NCI-H146 treated with DMSO at 0.1 percent for 48 hours (cell line): ENCODE measurements around the gene ADGRV1.

Source experiments
- DNase-seq: peaks from one replicate; lab custom pipeline; 2025; ENCODE audit not compliant: unreplicated experiment; lab: John Stamatoyannopoulos, UW

Gene ADGRV1

DNA sequence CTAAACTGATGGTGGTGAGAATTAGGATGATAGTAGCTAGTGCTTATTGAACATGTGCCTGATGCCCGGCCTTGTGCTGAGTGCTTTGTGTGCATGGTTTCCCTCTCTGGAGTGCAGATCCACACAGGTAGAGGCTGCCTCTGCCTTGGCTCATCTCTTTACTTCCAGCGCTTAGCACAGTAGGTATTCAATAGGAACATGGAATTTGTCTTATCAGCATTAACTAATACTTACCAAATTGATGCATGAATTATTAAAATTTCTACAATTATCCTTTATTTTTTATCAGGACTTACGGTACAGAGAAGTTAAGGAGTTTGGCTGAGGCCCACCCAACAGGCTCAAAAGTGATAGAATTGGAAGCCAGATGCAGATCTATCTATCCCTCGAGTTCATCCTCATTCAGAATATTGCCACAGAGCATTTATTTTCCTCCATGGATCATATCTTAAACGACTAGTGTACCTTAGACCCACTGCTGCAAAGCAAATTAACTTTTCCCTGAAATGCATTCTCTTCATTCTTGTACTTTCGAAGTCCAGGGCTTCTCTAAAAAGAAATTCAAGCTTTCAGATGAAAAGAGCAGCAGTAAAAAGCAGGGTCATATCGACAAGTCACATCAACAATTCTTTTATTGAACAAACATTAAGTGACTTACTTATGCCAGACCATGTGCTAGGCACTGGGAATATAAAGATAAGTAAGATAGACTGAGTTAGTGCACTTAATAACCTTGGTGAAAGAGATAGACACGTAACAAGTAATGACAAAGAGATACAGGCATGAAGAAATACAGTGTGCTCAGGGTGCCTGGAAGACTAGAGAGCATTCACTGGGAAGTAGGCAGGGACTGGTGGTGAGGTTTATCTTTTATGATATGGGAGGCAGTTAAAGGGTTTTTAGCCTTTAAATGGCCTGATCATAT lies 534.5 kb downstream of the ADGRV1 start:
- no peak for DNase-seq

DNA sequence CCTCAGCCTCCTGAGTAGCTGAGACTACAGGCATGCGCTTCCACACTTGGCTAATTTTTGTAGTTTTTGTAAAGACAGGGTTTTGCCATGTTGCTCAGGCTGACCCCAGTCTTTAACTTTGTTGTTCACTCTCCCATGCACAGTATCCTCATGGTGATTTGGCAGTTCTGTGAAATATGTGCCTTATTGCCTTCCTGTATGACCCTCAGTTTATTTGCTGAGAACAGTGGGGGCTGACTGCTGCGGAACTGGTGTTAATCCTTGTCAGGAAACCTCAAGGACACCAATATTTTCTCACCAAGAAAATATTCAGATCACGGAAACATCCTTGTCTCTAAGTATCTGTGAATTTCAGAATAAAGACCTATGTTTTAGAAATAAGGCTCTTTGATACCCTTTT lies 536.7 kb downstream of the ADGRV1 start:
- no peak for DNase-seq

- DNase-seq = no peak
Measured at GRCh38 chr5:91095786-91096385, 537.3 kb downstream of the ADGRV1 start.

- DNase-seq = no peak
Measured at GRCh38 chr5:91098541-91098940, 539.9 kb downstream of the ADGRV1 start.

GRCh38 chr5:91101600-91102379 lies 543.2 kb downstream of the ADGRV1 start:
- peak; percentile 32 for DNase-seq

- no peak for DNase-seq
Measured at GRCh38 chr5:91103353-91104061, 544.9 kb downstream of the ADGRV1 start.

DNA sequence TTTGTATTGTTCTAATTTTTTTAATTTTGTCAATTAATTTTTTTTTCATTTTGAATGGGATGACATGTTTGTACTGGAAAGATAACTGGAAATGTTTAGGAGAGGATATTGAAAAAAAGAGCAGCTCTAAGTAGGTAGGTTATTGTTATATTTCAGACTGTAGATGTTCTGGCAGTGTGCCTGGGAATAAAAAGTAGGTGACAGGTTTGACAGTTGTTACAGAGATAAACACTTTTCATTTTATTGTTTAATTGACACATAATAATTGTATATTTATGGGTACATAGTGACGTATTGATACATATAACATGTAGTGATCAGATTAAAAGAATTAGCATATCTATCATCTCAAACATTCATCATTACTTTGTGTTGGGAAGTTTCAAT lies 545.5 kb downstream of the ADGRV1 start:
- DNase-seq = no peak

- no peak for DNase-seq
Measured at GRCh38 chr5:91106842-91107511, 548.4 kb downstream of the ADGRV1 start.

GRCh38 chr5:91109634-91110033 lies 551.0 kb downstream of the ADGRV1 start:
- DNase-seq = no peak

GRCh38 chr5:91110686-91111085 lies 552.1 kb downstream of the ADGRV1 start:
- no peak for DNase-seq

DNA sequence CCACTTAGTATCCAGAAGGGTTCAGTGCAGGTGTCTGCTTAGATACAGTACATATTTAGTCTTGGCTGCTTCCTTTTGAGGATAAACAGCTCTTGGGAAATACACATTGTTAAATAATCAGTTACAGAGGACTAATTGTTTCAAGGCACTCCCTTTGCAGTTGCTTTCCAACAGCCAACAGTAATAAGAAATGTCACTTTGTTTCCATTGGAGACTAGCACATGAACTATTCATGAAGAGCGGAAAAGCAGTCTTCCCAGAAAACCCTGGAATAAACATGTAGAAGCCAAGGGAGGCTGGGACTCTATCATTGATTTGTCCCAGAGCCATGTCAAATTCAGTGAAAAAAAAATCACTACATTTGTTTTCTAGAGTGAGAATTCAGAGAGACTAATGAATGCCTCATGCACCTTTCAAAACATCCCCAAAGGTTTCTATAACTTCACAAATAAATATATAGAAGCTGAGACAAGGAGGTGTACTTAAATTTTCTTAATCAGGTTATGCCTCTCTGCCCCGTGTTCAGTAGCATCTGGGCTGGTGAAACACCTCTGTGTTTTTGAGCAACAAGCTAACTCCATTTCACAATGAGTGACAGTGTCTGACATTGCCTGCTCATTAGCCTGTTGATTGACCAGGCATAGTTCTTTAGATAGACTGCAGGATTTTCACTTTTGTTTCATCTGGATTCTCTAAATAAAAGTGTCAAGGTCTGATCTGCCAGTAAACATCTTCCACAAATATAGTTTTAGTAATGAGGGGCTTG lies 553.1 kb downstream of the ADGRV1 start:
- DNase-seq = no peak

DNA sequence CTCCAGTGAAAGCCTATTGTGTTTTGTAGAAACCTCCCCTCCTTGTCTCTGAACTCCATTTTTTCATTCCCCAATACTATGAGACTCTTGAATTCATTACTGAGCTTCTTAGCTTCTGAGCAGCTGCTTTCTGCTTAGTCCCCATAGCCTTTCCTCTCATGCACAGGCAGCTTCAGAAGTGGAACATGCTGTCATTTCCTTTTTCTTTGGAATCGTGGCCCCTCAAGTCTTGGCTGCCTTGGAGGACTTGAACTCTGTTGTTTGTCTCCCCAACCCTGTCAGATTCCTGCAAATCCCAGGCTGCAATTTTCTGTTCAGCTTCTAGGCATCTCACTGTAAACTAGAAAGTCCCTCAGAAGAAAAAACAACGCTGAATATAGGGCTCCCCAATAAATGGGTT lies 556.1 kb downstream of the ADGRV1 start:
- DNase-seq = no peak

DNA sequence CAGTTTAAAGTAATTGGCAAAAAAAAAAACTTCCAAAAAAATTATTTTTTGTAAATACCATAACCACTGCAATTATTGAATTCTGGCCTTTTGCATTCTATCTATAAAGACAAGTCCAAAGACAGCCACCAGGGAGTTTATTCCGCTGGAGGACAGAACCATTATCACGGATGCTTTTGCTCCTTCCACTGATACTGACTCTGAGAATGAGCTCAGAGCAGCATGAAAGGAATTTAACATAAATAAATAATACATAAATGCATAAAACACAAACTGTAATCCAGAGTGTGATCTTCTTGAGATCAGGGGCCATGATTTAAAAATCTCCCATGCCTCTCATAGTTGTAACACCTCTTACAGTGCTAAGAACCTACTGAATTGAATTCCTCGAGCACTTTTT lies 559.8 kb downstream of the ADGRV1 start:
- DNase-seq = no peak

GRCh38 chr5:91118796-91119195 lies 560.2 kb downstream of the ADGRV1 start:
- no peak for DNase-seq

DNA sequence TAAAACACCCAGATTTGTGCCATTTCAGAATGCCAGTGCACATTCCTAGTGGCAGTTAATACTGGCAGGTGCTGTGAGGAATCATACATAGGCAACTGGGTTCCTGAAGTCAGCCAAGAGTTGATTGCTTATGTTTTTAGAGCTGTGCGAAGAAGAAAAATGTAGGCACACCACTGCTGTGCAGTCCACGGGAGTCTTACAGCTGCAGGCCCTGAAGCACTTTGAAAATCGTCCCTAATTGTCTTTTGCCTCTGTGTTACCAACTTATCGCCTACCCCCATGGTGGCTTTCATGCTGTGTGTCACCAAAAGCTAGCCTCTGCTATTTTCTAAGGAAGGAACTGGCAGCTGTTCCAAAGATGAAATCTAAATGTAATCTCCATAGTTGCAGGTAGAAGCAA lies 560.6 kb downstream of the ADGRV1 start:
- peak; percentile 55 for DNase-seq

- peak; percentile 15 for DNase-seq
Measured at GRCh38 chr5:91119981-91120850, 561.6 kb downstream of the ADGRV1 start.

- no peak for DNase-seq
Measured at GRCh38 chr5:91121347-91121993, 562.9 kb downstream of the ADGRV1 start.

DNA sequence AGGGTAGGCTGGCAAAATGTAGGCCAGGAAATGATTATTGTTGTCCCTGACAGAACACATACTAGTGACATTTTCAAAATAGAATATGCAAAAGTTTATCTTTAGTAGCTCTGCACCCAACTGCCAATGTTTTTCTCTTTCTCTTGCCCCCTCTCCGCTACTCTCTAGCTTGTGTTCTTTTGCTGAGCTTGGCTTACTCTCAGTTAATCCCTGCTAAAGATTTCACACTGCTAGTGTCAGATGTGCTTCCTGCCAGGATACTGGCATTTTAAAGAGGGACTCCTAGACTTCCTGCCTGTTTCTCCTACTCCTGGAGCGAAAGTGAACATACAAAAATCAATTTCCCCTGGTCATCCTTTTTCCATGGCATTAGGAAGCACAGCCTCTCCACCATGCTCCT lies 564.1 kb downstream of the ADGRV1 start:
- no peak for DNase-seq
